GM18951 (cell line): ENCODE data around the gene SEZ6L2.

Source experiments
- POLR2A ChIP-seq: IDR thresholded peaks from 4 replicates; pipeline ENCODE4 v1.6.1; 2011; ENCODE audit warnings: mild to moderate bottlenecking; ENCODE audit not compliant: insufficient read length, insufficient read depth; ENCODE audit errors: extremely low read depth
- in situ Hi-C: fragments of 300-500 bp; cut with MboI; formaldehyde crosslinking; loops from one replicate; pipeline ENCODE4 v1.12.0; 2022; ENCODE audit warnings: low sequenced_read_pairs, mixed read lengths, inconsistent platforms; ENCODE audit not compliant: unreplicated experiment

The SEZ6L2 gene

DNA sequence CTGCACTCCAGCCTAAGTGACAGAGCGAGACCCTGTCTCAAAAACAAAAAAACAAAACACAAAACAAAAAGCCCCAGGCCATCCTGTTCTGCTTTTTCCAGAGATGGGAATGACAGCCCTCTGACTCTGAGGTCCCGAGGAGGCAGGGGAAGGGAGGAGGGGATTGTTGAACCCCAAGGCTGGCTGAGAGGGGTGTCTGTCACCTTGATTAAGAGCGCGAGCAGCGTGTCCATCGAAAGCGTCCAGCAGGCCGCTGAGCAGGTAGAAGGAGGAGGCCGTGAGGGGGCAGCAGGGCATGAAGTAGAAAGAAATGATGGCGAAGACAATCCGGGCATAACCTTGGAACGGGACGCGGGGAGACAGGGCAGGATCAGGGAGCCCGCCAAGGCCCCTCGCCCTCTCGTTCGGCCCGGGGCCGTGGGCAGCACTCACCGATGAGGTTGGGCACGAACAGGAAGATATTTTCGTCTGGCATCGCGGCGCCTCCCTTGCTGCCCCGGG is 36.9 kb downstream of the SEZ6L2 start:
- in situ Hi-C loops, result no loop called here
- no peak for TF ChIP-seq POLR2A

- in situ Hi-C loops, result no loop called here
These were observed 39.1 kb downstream of the SEZ6L2 start for GRCh38 chr16:29860218-29860617.

DNA sequence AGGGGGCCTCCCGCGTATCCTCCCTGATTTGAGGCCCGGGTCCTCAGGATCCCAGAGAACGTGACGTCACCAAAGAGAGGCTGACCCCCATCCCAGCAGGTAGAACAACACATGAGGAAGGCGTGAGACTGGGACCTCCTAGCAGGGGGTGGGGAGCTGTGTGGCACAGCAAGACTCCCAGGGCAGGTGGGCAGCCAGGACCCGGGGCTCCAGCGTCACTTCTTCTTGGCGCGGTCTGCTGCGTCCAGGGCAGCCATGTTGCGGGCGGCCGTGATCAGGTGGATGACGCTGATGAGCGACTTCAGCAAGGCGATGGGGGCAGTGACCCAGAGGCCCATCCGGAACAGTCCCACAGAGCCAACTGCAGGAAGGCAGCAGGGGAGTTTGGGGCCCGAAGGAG is 40.4 kb downstream of the SEZ6L2 start:
- in situ Hi-C loops, result no loop called here
- TF ChIP-seq POLR2A, result no peak

More at GRCh38 chr16:29860218-29860617, 39.1 kb downstream of the SEZ6L2 start:
- TF ChIP-seq POLR2A, result no peak

DNA sequence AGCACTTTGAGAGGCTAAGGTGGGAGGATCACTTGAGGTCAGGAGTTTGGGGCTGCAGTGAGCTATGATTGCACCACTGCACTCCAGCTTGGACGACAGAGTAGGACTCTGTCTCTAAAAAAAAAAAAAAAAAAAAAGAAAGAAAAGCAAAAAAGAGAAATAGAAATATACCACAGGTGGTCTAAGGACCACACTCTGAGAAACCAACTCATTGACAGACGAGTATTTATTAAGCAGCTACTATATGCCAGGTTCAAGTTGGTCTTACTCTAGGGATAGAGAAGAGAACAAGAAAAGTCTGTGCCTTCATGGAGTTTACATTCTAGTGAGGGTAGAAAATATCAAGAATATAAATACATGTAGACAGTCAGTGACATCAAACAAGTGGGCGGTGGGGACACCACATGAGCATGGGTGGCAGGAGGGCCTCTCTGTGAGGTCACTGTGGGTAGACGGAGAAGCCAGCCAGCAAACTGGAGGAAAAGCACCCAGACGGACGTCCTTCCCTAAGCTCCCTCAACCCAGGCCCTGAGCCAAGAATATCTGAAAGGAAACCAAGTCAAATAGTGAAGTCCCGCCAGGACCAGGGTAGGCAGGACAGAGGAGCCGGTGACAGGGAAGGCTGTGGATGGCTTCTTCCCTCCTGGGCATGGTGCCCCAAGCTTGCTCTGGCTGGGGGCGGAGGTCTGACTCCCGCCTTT is 41.1 kb downstream of the SEZ6L2 start:
- no peak for TF ChIP-seq POLR2A
- in situ Hi-C loops, result no loop called here

DNA sequence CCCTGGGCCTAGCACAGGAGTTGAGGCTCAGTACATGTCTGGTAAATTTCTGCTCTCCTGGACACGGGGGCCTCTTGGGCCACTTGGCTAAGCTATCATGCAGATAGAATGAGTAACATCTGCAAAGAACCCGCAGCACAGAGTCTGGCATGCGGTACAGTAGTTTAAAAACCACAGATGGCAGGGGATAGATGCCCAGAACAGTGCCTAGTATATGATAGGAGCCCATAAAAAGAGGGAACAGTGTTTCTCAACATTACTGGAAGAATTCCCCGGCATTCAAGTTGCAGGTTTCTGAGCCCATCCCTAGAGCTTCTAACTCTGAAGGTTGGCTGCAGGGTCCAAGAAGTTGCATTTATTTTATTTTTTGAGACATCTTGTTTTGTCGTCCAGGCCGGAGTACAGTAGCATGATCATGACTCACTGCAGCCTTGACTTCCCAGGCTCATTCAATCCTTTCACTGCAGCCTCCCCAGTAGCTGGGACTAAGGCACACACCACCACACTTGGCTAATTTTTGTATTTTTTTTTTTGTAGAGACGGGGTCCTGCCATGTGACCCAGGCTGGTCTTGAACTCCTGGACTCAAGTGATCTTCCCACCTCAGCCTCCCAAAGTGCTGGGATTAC is 42.1 kb downstream of the SEZ6L2 start:
- TF ChIP-seq POLR2A, result no peak
- in situ Hi-C loops, result no loop called here

GRCh38 chr16:29854520-29855100 is 44.7 kb downstream of the SEZ6L2 start:
- no peak for TF ChIP-seq POLR2A
- in situ Hi-C loops, result no loop called here

DNA sequence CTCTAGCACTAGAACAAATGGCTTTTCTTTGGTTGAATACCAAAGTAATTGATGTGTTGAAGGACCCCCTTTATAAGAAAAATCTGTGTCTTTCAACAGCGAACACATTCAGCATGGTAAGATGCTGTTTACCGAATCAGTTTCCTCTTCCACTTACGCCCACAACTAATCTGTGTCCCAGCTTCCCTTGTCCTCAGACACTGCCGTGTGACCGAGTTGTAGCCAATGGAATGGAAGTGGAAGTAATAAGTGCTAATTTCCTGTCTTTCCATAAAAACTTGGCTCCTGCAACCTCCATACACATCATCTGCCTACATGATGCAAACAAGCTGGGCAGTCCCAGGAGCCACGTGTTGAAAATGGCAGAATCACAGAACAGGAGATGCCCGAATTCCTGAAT is 46.7 kb downstream of the SEZ6L2 start:
- in situ Hi-C loops, result no loop called here
- TF ChIP-seq POLR2A, result no peak

- in situ Hi-C loops, result no loop called here
- TF ChIP-seq POLR2A, result no peak
These were observed 48.4 kb downstream of the SEZ6L2 start for GRCh38 chr16:29850998-29851397.

DNA sequence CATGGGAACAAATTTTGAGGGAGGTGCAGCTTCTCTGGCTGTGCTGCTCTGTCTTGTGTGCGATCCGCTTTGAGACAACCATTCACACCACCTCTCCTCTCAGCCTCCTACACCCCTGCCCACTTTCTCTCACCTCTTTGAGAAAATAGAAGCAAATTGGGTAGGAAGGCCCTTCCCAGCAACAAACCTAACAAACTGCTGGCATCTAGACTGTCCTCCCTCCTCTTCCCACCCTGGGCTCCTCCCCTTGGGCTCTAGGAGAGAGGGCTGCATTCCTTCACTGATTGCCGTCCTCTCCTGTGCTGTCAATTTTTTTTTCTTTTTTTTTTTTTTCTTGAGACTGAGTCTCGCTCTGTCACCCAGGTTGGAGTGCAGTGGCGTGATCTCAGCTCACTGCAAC is 49.8 kb downstream of the SEZ6L2 start:
- no peak for TF ChIP-seq POLR2A
- in situ Hi-C loops, result no loop called here

DNA sequence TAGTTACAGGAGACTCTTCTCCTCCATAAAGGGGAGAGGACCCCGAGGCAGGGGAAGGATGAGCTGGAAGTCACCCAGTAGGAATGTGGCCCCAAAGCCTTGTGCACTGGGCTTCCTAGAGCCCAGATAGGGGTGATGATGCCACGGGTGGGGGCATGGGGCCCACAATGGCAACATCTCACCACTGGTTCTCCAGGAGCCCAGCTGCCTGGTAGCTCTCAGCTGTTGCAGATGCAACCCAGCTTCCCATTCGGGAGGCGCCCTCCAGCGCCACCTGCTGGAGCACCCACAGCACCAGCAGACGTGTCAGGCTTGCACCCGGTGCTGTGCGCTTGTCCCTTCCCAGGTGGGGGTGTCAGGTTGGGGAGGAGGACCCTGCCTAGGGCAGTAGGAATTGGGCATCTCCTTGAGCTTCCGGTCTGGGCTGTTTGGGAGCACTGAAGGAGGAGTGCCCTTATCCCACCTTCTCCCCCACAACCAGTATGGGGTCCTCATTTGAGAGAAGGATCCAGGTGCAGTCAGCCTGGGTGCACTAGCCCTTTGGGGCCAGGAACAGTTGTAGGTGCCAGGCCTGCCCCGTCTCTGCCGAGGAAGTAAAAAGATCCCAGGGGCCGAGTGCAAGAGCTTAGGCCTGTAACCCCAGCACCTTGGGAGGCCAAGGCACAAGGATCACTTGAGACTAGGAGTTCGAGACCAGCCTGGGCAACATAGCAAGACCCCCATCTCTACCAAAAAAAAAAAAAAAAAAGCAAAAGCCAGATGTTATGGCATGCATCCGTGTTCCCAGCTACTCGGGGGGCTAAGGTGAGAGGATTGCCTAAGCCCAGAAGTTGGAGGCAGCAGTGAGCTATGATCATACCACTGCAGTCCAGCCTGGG is 50.7 kb downstream of the SEZ6L2 start:
- TF ChIP-seq POLR2A, result no peak
- in situ Hi-C loops, result no loop called here

DNA sequence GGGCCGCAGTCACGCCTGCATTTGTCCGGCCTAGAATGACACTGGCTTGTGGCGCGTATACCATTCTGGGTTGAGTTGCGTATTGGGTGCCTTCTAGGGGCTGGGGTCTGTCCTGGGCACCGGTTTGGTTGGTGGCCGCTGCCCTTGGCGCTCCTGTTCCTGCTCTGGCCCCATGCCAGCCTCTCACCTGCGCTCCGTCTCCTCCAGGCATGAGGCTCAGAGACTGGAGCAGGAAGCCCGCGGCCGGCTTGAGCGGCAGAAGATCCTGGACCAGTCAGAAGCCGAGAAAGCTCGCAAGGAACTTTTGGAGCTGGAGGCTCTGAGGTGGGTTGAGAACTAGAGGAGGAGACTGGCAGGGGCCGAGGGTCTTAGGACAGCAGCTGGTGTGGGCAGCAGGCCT is 53.7 kb downstream of the SEZ6L2 start:
- in situ Hi-C loops, result no loop called here
- no peak for TF ChIP-seq POLR2A

- in situ Hi-C loops, result no loop called here
- no peak for TF ChIP-seq POLR2A
These were observed 54.6 kb downstream of the SEZ6L2 start for GRCh38 chr16:29844575-29845331.
